ENCODE data around the gene TNFAIP2. TPM values are rescaled to one million over a fixed set of nuclear protein-coding genes. Genes with fewer than 3 reads are reported as not detected.
A peak's percentile ranks its signal among the peaks of the same experiment; 100 is the strongest.
"Not testable (repeated sequence)": the region's sequence is repeated elsewhere in the genome, so short reads cannot be mapped to it uniquely, and the experiment has no call there.

Gene TNFAIP2
- total RNA-seq, 1 donor from 2014 or later, result 720 TPM

DNA sequence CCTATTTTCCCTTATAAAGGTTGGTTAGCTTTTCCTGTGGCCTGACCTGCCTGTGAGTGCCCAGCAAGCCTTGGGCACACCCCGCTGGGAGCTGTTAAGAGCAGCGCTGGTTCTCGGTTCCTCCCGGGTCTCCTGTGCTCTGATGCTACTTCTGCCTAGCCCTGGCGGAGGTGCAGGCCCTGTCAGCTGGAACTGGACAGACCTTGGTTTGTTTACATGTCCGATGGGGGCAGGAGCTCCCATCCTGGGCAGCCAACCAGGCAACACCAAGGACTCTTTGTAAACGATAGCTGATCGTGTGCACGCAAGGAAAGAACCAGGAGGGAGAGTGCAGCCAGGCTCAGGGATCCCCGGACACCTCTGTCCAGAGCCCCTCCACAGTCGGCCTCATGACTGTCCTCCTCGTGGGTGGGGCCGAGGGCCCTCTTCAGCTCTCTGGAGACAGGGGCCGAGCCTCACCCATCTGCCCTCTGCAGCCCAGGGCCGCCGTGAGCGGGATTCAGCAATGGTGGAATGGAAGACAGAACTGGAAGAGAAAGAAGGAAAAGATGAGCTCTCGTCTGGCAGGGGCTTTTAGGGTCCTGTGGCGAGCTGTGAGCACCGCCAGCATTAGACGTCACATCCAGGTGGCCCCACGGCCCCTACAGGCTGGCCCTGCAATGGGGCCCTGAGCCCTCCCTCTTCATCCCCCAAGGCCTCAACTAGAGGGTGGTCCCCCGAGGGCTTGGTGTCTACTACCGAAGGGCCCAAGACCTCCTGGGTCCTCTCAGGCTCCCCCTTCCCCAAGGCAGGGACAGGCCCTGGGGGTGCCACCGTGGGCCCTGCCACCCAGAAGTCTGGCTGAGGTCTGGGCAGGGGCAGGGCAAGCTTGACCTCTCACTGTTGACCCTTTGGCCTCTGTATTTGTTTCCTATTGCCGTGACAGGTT, 12.3 kb downstream of the TNFAIP2 start:
- DNase-seq (ENCODE audit: low spot score), result no peak

- peak; percentile 61 for DNase-seq (ENCODE audit: low spot score)
Measured at GRCh38 chr14:103136388-103137271, 13.4 kb downstream of the TNFAIP2 start.

GRCh38 chr14:103137689-103138300, 14.5 kb downstream of the TNFAIP2 start:
- no peak for DNase-seq (ENCODE audit: low spot score)

DNA sequence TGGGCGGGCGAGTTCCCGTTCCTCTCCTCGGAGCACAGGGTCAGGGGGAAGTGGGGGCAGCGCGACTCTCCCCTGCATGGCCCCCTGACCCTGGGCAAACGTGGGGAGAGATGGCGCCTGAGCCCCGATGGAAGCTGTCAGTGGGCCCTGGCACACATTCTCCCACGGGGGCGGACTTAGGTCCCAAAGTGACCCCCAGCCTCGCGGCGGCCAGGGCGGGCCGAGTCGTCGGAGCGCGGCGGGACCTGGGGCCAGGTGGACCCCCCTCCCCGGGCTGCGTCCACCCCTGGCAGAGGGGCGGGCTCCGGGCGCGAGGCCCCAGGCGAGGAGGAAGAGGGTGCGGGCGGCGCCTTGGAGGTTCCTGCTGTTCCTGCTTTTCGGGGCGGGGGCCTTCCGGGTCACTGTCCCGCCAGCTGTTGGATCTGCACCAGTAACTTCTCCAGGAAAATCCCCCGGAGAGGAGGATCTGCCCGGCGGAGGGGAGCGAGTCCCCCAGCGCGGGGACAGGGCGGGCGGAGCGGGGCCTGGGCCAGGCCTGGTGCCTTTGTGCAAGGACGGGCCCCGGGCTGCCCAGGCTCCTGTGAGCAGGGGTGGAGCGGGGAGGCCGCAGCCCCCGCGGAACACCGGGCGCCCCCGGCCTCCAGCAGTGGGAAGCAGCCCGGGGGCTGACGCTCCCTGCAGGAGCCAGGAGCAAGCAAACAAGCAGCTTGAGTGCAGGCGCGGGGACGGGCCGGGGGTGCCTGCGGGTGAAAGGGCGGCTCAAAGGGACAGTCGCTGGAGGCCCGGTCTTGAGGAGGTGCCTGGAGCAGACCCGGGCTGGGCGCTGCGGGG, 15.3 kb downstream of the TNFAIP2 start:
- DNase-seq (ENCODE audit: low spot score), result peak; percentile 53

GRCh38 chr14:103139132-103140025, 16.1 kb downstream of the TNFAIP2 start:
- DNase-seq (ENCODE audit: low spot score), result no peak

GRCh38 chr14:103140316-103141109, 17.3 kb downstream of the TNFAIP2 start:
- DNase-seq (ENCODE audit: low spot score), result no peak

- peak; percentile 51 for DNase-seq (ENCODE audit: low spot score)
Measured at GRCh38 chr14:103141117-103141796, 18.0 kb downstream of the TNFAIP2 start.

DNA sequence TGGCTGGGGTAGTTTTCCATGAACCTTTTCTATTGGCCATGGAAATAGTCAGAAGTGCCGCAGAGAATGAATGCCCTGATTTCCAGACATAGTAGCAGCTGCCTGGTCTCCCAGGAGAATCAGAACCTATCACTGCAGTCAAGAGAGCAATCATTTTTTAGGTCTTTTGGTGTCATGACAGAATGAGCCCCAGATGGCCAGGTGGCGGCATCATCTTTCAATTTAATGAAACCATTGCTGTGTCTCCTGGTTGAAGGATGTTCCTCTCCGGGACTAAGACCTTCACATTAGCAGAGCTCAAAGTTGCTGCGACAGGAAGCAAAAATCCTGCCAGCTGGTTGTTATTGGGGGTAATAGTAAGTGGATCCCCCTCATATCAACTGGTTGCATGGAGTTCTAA, 18.8 kb downstream of the TNFAIP2 start:
- no peak for DNase-seq (ENCODE audit: low spot score)

GRCh38 chr14:103142721-103143302, 19.6 kb downstream of the TNFAIP2 start:
- DNase-seq (ENCODE audit: low spot score), result no peak

GRCh38 chr14:103143506-103143905, 20.2 kb downstream of the TNFAIP2 start:
- DNase-seq (ENCODE audit: low spot score), result no peak

- no peak for DNase-seq (ENCODE audit: low spot score)
Measured at GRCh38 chr14:103144085-103144484, 20.8 kb downstream of the TNFAIP2 start.

GRCh38 chr14:103146141-103146709, 23.0 kb downstream of the TNFAIP2 start:
- DNase-seq (ENCODE audit: low spot score), result no peak

GRCh38 chr14:103149351-103150237, 26.3 kb downstream of the TNFAIP2 start:
- no peak for DNase-seq (ENCODE audit: low spot score)

- DNase-seq (ENCODE audit: low spot score), result no peak
Measured at GRCh38 chr14:103151270-103151945, 28.1 kb downstream of the TNFAIP2 start.

- DNase-seq (ENCODE audit: low spot score), result no peak
Measured at GRCh38 chr14:103155010-103155409, 31.7 kb downstream of the TNFAIP2 start.

DNA sequence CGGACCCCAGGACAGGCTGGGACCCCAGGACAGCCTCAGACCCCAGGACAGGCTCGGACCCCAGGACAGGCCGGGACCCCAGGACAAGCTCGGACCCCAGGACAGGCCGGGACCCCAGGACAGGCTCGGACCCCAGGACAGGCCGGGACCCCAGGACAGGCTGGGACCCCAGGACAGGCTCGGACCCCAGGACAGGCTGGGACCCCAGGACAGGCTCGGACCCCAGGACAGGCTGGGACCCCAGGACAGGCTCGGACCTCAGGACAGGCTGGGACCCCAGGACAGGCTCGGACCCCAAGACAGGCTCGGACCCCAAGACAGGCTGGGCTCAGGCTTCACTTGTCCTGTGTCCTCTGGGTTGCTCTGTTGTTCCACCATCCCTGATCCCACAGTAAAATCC, 32.2 kb downstream of the TNFAIP2 start:
- not testable (repeated sequence) for DNase-seq (ENCODE audit: low spot score)

Data from ureter (tissue), 1 donor.